Motor neuron (in vitro differentiated cells): ENCODE results near the gene ASB15. TPM values are rescaled to one million over a fixed set of nuclear protein-coding genes. Genes with fewer than 3 reads are reported as not detected.
A peak's percentile ranks its signal among the peaks of the same experiment; 100 is the strongest.

Experiments
- ATAC-seq, 8 experiments: fragments of 200-7000 bp; cut with Tn5 transposase; replicated peaks in 6 of 8; 2 replicates each; pipeline ENCODE4 v1.8.0; 2021; ENCODE audit warnings: mild to moderate bottlenecking in 8 of 8, moderate library complexity in 8 of 8
- H3K27ac ChIP-seq, 2 donors: fragments of 250-450 bp; sonication (Bioruptor Pico); 2 replicates each; pipeline ENCODE4 v1.9.0; 2021; ENCODE audit warnings: antibody characterized with exemption in 2 of 2, mild to moderate bottlenecking in 2 of 2, moderate library complexity in 1 of 2
- H3K4me1 ChIP-seq, 2 donors: fragments of 250-450 bp; sonication (Bioruptor Pico); replicated peaks in 1 of 2; 2 replicates each; pipeline ENCODE4 v1.6.1; 2021; ENCODE audit warnings: antibody characterized with exemption in 2 of 2, mild to moderate bottlenecking in 2 of 2, moderate library complexity in 1 of 2
- H3K4me3 ChIP-seq, 5 donors: fragments of 250-450 bp; sonication (Bioruptor Pico); 2 replicates each; pipeline ENCODE4 v1.9.0; 2021; ENCODE audit warnings: antibody characterized with exemption in 5 of 5, mild to moderate bottlenecking in 5 of 5, moderate library complexity in 4 of 5
- WGBS, 10 experiments: fragments of 450-650 bp; shearing (Covaris generic); methylation state at CpG; one replicate each; pipeline ENCODE4 v1.0.0; 2022; 5-methylcytosine and 5-hydroxymethylcytosine counted together
- in situ Hi-C, 9 experiments: fragments of 400-800 bp; cut with MboI; loops; one replicate each; pipeline ENCODE4 v1.15.0; 2021; ENCODE audit warnings: low sequenced_read_pairs in 9 of 9, low pct_unique_long_range_greater_than_20kb in 2 of 9; ENCODE audit not compliant: unreplicated experiment in 9 of 9
- total RNA-seq, 8 experiments: library from RNA; unstranded; fragments of 300-600 nt; gene quantifications; 2 replicates each; pipeline versions ENCODE4 v1.2.3 to v1.2.4, GENCODE V29; 2022

The ASB15 gene
- total RNA-seq, 8 experiments from 2014 or later: 0.10 to 0.33 TPM; not detected in 6

DNA sequence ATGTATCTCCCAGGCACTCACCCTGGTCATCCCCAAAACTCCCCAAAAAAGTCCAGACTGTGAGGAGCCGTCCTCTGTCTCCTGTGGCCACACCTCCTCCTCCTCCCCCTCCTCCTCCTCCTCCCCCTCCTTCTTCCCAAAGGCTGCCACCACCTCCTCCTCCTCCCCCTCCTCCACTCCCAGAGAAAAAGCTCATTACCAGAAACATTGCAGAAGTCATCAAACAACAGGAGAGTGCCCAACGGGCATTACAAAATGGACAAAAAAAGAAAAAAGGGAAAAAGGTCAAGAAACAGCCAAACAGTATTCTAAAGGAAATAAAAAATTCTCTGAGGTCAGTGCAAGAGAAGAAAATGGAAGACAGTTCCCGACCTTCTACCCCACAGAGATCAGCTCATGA, 61.1 kb downstream of the ASB15 start:
- no peak for ATAC-seq
- in situ Hi-C loops: no loop called here
- Histone ChIP-seq H3K27ac (no peak overlapping the region), H3K4me3 (no peak overlapping the region), H3K4me1 (no peaks in the 10 kb centered on the region)
- WGBS, 10 experiments: 0 to 100% (median 66%) methylated on average over 1 to 2 of the region's 3 CpGs; no CpG with 5 or more reads in 1 of the 10 experiments

DNA sequence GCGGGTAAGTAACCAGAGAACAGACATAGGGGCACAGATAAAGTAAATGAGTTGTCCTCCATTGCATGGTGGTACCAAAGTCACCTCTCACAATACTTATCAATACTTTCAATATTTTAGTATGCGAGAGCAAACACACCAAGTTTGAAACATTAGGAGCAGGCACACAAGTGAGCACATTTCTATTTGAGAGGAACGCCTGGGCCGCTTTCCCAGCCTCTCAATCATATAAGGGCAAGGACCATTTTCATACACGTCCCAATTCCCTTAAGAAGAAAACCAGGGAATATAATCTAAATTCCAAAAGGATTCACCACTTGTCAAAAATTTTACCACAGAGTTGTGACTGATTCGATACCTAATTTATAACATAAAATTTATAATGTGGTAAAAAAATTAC, 61.6 kb downstream of the ASB15 start:
- 0 to 100% (median 93%) methylated on average over 1 to 6 of the region's 6 CpGs for WGBS, 10 experiments
- in situ Hi-C loops: no loop called here
- Histone ChIP-seq H3K27ac (no peak overlapping the region), H3K4me1 (no peaks in the 10 kb centered on the region), H3K4me3 (no peak overlapping the region)
- ATAC-seq: no peak

DNA sequence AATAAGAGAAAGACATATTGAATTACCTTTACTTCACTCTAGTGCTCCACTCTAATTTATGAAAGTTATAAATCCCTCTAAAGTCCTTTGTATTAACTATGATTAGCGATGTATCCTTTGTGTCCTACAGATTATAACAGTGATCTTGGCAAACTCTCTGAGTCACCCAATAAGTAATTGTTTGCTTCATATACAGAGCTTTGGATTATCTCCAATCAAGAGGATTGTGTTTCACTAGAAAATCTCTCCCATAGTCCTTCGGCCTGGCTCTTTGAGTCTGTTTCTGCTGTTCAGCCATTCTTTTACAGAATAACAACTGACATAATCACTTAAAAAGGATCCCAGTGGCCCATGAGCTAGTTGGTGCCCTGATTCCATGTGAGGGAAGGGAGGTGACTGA, 63.5 kb downstream of the ASB15 start:
- Histone ChIP-seq H3K27ac (no peak overlapping the region), H3K4me3 (no peak overlapping the region), H3K4me1 (no peaks in the 10 kb centered on the region)
- in situ Hi-C loops: no loop called here
- no peak for ATAC-seq
- 40 to 100% (median 83%) methylated on average over 1 to 2 of the region's 2 CpGs; no CpG with 5 or more reads in 1 of the 10 experiments for WGBS, 10 experiments

DNA sequence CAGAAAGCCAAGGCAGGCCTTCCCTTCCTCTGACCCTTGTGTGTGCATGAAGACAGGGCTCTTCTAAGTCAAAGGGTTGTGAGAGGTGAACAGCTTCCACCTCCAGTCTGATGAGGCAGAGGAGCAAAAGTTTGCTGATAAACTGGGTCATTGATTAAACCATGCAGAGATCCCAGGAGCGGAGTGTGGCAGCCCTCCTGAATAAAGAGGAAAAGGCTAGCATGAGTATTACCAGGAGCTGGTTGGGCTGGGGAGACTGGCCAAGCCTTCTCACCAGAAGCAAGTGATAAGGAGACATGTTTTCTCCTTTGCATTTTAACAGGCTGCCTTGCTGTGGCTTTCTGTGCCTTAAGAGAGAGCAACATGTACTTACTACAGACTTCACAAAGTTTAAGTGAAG, 64.3 kb downstream of the ASB15 start:
- no peak overlapping the region for H3K4me3 ChIP-seq
- WGBS, 10 experiments: 17 to 80% (median 75%) methylated on average over 1 of the region's 1 CpG; no CpG with 5 or more reads in 6 of the 10 experiments
- ATAC-seq: no peak
- in situ Hi-C loops: no loop called here
- H3K27ac ChIP-seq: no peak overlapping the region
- no peaks in the 10 kb centered on the region for H3K4me1 ChIP-seq

DNA sequence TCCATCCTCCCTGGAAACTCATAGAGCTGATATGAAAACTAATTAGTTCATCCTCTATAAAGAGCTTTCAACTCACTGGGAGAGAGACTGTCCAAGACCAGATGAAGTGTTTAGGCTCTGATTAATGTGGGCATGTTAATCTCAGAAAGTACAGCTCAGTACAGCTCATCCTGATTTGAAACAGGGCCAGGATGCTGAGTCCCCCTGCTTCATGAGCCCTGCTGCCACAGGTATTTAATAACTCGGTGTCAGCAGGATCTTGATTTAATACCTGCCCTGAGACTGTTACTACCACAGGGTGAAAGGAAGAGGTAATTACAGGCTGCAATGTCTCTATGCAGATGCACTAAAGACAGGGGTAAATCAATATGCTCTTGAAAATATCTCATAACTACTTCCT, 64.9 kb downstream of the ASB15 start:
- 0 to 88% (median 49%) methylated on average over 1 of the region's 1 CpG; no CpG with 5 or more reads in 6 of the 10 experiments for WGBS, 10 experiments
- Histone ChIP-seq H3K4me1 (no peaks in the 10 kb centered on the region), H3K27ac (no peak overlapping the region), H3K4me3 (no peak overlapping the region)
- in situ Hi-C loops: no loop called here
- ATAC-seq: peak in 6 of 8 experiments; percentile 38 to 94 (median 86)

DNA sequence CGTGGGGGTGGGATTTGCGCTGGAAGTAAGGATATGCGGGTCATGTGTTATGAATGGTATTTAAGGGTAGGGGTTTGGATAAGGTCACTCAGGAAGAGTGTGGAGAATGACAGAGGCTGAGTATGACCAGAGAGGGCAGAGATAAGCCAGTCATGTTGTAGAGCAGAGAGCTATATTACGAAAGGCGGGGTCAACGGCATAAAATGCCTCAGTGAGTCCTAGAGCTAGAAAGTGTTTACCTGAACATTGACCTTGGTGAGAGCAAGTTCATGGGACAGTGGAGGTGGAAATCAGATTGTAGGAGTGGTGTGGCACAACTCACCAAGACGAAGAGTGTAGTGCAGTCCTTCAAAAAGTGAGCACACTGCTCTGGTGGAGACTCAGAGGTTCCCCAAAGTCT, 67.9 kb downstream of the ASB15 start:
- Histone ChIP-seq H3K4me3 (no peak overlapping the region), H3K27ac (no peak overlapping the region), H3K4me1 (no peaks in the 10 kb centered on the region)
- 44 to 100% (median 93%) methylated on average over 1 to 7 of the region's 7 CpGs for WGBS, 10 experiments
- in situ Hi-C loops: no loop called here
- no peak for ATAC-seq

DNA sequence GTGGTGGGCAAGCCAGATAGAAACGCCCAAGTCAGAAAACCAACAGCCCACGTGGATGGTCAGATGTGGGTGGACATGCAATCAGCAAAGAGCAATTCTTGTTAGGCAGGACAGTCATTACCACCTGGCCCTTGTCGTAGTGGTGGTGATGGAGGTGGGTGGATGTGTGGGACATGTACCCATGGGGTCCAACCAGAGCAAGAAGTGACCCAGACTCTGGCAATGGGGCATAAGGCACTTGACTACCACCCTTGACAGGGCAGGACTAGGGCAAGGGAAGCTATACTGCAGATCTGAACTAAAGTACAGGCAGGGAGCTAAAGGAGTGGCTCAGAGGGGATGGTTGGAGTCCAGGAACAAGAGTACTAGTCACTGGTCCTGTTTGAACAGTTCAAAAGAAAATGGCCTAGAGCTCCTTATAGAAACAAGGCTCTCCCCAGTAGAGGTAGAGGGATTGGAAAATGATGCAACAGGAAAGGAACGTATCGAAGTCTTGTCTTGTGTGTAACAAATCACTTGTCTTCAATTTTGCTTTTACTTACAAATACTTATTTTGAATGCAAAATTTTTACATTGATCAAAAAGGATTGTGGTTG, 71.6 kb downstream of the ASB15 start:
- Histone ChIP-seq H3K27ac (no peak overlapping the region), H3K4me1 (no peaks in the 10 kb centered on the region), H3K4me3 (no peak overlapping the region)
- ATAC-seq: no peak
- WGBS, 10 experiments: 93 to 100% (median 100%) methylated on average over 1 to 5 of the region's 5 CpGs; no CpG with 5 or more reads in 3 of the 10 experiments
- in situ Hi-C loops: no loop called here

DNA sequence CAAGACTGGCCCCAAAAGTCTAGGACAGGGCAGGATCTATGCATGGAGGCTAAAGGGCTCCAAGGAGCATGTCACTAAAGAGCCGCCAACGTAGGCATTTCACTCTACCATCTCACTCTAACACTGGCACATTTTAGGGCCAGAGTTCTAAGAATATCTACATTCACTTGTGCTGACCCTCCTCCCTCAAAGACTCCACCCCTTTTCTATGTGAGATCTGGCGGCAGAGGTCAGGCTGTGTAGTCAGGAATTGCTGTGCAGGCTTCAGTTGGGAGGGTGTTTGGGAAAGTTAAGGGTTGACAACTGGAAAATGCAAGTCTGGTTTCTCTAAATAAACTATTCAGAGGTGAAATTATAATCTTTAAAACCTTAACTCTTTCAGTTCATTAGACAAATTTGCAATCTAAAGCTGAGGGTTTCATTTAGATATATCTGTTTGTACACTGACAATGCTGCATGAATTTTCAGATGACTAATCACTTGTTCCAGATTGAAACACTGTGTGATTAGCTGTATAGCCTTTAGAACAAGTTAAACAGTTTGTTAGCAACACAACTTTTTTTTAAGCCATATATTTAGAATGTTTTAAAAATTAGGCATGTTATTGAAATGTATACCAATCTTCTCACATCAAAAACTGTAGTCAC, 72.3 kb downstream of the ASB15 start:
- no peak overlapping the region for H3K27ac ChIP-seq
- no peak for ATAC-seq
- in situ Hi-C loops: no loop called here
- 57 to 100% (median 97%) methylated on average over 1 to 3 of the region's 3 CpGs; no CpG with 5 or more reads in 2 of the 10 experiments for WGBS, 10 experiments
- H3K4me3 ChIP-seq: no peak overlapping the region
- no peaks in the 10 kb centered on the region for H3K4me1 ChIP-seq

DNA sequence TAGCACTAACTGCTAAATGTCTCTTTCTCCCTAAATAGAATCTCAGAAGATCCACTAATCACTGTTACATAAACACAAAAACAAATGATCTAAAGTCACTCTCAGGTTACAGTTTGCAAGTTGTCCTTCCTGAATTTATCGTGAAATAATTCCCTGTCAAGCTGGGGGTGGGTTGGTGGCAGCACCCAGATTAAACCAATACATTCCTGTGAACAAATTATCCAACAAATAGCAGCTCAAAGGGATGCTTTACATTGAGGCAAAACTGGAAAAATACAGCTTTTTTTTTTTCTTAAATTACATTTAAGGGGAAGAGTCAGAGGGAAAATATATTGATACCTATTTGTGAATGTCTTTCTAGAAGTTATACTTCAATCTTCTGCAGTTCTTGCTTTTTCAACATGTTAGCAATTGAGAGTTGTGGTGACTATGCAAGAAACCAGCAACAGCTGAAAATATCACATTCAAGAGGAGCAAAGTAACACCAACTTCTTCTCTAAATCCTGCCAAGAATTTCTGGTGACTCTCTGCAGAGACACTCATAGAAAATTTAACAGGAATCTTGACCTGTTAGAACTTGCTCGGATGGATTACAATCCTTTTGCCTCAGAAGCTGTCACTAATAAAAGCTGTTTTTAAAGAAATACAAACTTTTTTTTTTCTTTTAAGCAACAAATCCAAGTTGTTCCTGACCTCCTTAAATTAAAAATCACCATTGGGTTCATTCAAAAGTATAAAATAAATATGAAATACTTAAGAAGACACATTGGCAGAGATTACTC, 73.0 kb downstream of the ASB15 start:
- in situ Hi-C loops: no loop called here
- no peak for ATAC-seq
- no peak overlapping the region for H3K27ac ChIP-seq
- WGBS, 10 experiments: 6 to 100% (median 80%) methylated on average over 1 to 2 of the region's 2 CpGs; no CpG with 5 or more reads in 1 of the 10 experiments
- H3K4me3 ChIP-seq: no peak overlapping the region
- H3K4me1 ChIP-seq: no peaks in the 10 kb centered on the region

DNA sequence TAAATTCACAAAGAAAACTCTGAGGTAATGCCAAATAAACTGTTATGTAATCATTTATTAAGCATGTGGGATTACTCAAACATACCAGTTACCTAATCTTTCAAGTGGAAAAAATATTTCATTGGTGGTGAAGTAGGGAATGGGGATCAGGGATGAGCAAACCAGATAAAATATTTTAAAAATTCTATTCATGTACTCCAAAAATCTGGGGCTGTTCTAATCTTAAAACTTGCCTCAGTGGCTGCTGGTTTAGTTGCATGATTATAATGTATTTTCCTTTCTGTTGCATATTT, 73.5 kb downstream of the ASB15 start:
- in situ Hi-C loops: no loop called here
- Histone ChIP-seq H3K4me3 (no peak overlapping the region), H3K27ac (no peak overlapping the region), H3K4me1 (no peaks in the 10 kb centered on the region)
- no peak for ATAC-seq

DNA sequence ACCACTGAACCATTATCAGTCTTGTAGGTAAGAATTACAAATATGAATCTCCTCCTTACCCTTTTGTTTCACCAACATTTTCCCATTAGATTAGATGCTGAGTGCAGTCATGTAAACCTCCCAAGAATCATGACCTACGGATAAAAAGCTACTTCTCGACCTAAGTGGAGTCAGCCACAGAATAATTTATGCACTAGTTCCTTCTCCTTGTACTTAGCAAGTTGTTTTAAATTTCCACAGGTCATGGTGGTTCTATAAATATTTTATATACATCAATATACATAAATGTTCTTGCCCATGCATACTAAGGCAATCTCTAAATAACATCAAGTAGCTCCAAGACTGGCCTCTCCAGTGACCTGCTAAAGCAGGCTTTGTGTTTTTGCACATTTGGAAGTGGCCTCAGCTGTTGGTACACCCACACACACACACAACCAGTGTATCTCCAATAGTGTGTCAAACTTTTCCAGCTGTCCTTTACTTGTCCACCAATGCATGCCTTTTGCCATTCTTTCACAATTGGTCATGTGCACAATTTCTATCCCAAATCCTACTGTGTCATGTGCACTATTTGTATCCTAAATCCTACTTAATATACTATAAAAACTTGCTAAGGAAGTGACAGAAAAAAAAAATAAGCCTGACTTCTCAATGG, 75.6 kb downstream of the ASB15 start:
- Histone ChIP-seq H3K27ac (no peak overlapping the region), H3K4me3 (no peak overlapping the region), H3K4me1 (no peaks in the 10 kb centered on the region)
- ATAC-seq: peak in 3 of 8 experiments; percentile 69 to 89 (median 70)
- WGBS, 10 experiments: 0 to 100% (median 52%) methylated on average over 1 to 2 of the region's 2 CpGs; no CpG with 5 or more reads in 2 of the 10 experiments
- in situ Hi-C loops: no loop called here

DNA sequence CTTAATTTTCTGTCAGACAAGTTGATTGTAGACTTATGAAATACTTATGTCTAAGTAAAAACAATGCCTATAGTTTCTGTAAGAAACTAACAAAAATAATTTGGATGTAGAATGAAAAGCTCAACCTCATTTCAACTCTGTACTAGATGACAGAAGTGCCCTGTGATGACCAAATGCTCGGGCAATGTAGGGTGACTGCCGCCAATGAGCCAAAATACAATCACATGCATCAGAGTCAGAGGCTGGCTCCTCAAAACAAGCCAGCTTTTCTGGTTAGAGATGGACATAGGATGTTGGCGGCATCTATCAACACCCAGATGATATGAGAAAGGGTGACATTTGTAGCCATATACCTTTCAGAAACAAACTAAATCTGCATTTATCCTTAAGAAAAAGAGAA, 78.0 kb downstream of the ASB15 start:
- in situ Hi-C loops: no loop called here
- 90 to 100% (median 94%) methylated on average over 2 to 3 of the region's 3 CpGs; no CpG with 5 or more reads in 1 of the 10 experiments for WGBS, 10 experiments
- no peak for ATAC-seq
- Histone ChIP-seq H3K4me3 (no peak overlapping the region), H3K27ac (no peak overlapping the region), H3K4me1 (no peaks in the 10 kb centered on the region)

DNA sequence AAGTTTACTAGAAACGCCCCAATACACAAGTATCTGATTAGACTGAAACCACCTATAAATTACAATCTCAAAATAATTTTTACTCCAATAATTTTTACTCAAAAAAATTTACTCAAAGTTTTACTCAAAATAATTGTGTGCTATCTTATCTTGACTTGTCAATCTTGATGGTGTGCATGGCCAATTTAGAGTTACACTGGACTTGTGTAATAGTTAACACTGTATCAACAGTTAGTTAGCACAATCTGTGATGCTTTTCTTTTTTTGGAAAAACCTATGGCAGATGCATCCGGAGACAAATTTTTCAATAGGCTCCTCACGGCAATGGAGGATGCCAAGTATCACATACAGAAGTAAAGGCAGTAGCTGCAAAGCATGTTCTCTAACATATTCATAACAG, 79.0 kb downstream of the ASB15 start:
- no peak for ATAC-seq
- 79 to 100% (median 98%) methylated on average over 2 to 3 of the region's 3 CpGs; no CpG with 5 or more reads in 2 of the 10 experiments for WGBS, 10 experiments
- no peak overlapping the region for H3K4me3 ChIP-seq
- in situ Hi-C loops: no loop called here
- no peaks in the 10 kb centered on the region for H3K4me1 ChIP-seq
- no peak overlapping the region for H3K27ac ChIP-seq
